Right lobe of liver (tissue), 6 donors: ENCODE data around the gene KRT36. TPM values are rescaled to one million over a fixed set of nuclear protein-coding genes. Genes with fewer than 3 reads are reported as not detected.

ENCODE experiments used
- ATAC-seq, 4 donors: fragments of 200-7000 bp; cut with Tn5 transposase; one replicate each; pipeline ENCODE4 v1.9.1; 2020; ENCODE audit warnings: mild to moderate bottlenecking in 4 of 4, moderate library complexity in 4 of 4
- DNase-seq, 3 donors: peaks; one replicate each; pipeline ENCODE4 v3.0.0-alpha.2; 2020
- H3K27ac ChIP-seq, 3 donors: fragments of 200-600 bp; one replicate each; pipeline ENCODE4 v1.8.0; 2022
- H3K27me3 ChIP-seq, 2 donors: fragments of 200-600 bp; one replicate each; pipeline ENCODE4 v1.8.0; 2022
- H3K36me3 ChIP-seq, 4 donors: fragments of 200-600 bp; sonication (generic) in 1 of 4; one replicate each; pipeline versions ENCODE4 v1.5.1 to v1.8.0; 2017 to 2022; ENCODE audit warnings: control low read depth in 1 of 4
- H3K4me1 ChIP-seq, 4 donors: fragments of 200-600 bp; sonication (generic) in 1 of 4; one replicate each; pipeline versions ENCODE4 v1.5.1 to v1.8.0; 2017 to 2022; ENCODE audit warnings: control low read depth in 1 of 4
- H3K4me3 ChIP-seq, 3 donors: fragments of 200-600 bp; one replicate each; pipeline ENCODE4 v1.8.0; 2022
- H3K9me3 ChIP-seq, 4 donors: fragments of 200-600 bp; sonication (generic) in 1 of 4; one replicate each; pipeline versions ENCODE4 v1.5.1 to v1.8.0; 2017 to 2022; ENCODE audit warnings: control low read depth in 1 of 4
- CTCF ChIP-seq, 4 donors: fragments of 200-600 bp in 3 of 4; fragments of 450-650 bp in 1 of 4; IDR thresholded peaks; one replicate each; pipeline versions ENCODE4 v1.5.1 to v1.8.0; 2016 to 2022; ENCODE audit warnings: antibody characterized with exemption in 4 of 4, mild to moderate bottlenecking in 2 of 4
- POLR2A ChIP-seq: fragments of 450-650 bp; IDR thresholded peaks from one replicate; pipeline ENCODE4 v1.6.1; 2017; ENCODE audit warnings: antibody characterized with exemption, mild to moderate bottlenecking
- WGBS: methylation state at CpG from one replicate; pipeline ENCODE4 v1.1.6; 2018; ENCODE audit warnings: low coverage, low lambda C conversion rate; ENCODE audit not compliant: insufficient coverage; ENCODE audit errors: missing lambda C conversion rate; 5-methylcytosine and 5-hydroxymethylcytosine counted together
- intact Hi-C, 2 donors: fragments of 100-400 bp; cut with DNase I; formaldehyde crosslinking; loops; one replicate each; pipeline versions ENCODE4 v1.11.2 to v1.14.1; 2022
- total RNA-seq, 6 experiments: library from RNA; depleted of rRNA in 2 of 6; stranded (reverse); fragments of >200 nt in 2 of 6; fragmentation: NEBNext Ultra II Directional in 3 of 6; extraction: Animal tissue kit (Norgen Biotek cat#: 25700) in 3 of 6; gene quantifications; one replicate each; pipeline versions ENCODE4 v1.1.0 to v1.2.4, GENCODE V29; 2016 to 2023
- donor health status: DM: no; HTN: yes; CAD: no.
- donor health status: DM: no; HTN: no; CAD: no.
- donor health status: DM: no; HTN: no; CAD: no.
- donor health status: DM: no; HTN: yes; CAD: no.
- donor health status: DM: no; HTN: yes; CAD: no.

The KRT36 gene
- total RNA-seq, 6 experiments from 2014 or later = not detected

GRCh38 chr17:41476866-41477815 is 12.6 kb downstream of the KRT36 start:
- DNase-seq (no peak), ATAC-seq (no peak)
- intact Hi-C loops = no loop called here
- H3K27me3 ChIP-seq = no peaks in the 10 kb centered on the region
- H3K36me3 ChIP-seq = no peaks in the 10 kb centered on the region
- no peak overlapping the region for H3K27ac ChIP-seq
- TF ChIP-seq POLR2A = no peak
- TF ChIP-seq CTCF (IDR thresholded peaks at IDR 0.05) = no peak
- 78% methylated on average over 8 of the region's 22 CpGs for WGBS
- no peak overlapping the region for H3K4me3 ChIP-seq
- H3K9me3 ChIP-seq = no peaks in the 10 kb centered on the region
- H3K4me1 ChIP-seq = no peaks in the 10 kb centered on the region

DNA sequence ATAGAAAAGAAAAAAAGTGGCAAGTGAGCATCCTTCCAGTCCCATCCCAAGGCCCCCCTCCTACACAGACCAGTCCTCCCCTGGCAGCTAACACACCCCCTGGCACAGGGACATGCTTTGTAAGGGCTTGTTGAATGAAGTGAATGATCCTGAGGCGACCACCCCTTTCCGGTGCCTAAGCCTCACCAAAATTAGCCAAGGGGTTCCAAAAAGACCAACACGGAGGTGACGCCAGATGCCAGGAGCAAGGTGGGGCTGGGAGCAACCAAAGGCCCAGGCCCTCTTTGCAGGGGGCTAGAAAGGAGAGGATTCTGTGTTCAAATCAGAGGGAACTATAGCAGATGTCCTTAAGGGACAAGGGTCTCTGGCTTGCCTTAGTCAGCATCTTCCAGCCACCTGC is 14.3 kb downstream of the KRT36 start:
- TF ChIP-seq CTCF (IDR thresholded peaks at IDR 0.05) (no peak), POLR2A (no peak)
- Histone ChIP-seq H3K27ac (no peak overlapping the region), H3K36me3 (no peaks in the 10 kb centered on the region), H3K4me1 (no peaks in the 10 kb centered on the region), H3K9me3 (no peaks in the 10 kb centered on the region), H3K27me3 (no peaks in the 10 kb centered on the region), H3K4me3 (no peak overlapping the region)
- intact Hi-C loops = no loop called here
- WGBS = 73% methylated on average over 2 of the region's 4 CpGs
- ATAC-seq (no peak), DNase-seq (no peak)

GRCh38 chr17:41474863-41475262 is 14.8 kb downstream of the KRT36 start:
- no peaks in the 10 kb centered on the region for H3K36me3 ChIP-seq
- H3K27me3 ChIP-seq = no peaks in the 10 kb centered on the region
- H3K9me3 ChIP-seq = no peaks in the 10 kb centered on the region
- DNase-seq (no peak), ATAC-seq (no peak)
- no peak overlapping the region for H3K27ac ChIP-seq
- 40% methylated on average over 5 of the region's 8 CpGs for WGBS
- TF ChIP-seq POLR2A (no peak), CTCF (IDR thresholded peaks at IDR 0.05) (no peak)
- H3K4me1 ChIP-seq = no peaks in the 10 kb centered on the region
- intact Hi-C loops = no loop called here
- no peak overlapping the region for H3K4me3 ChIP-seq

GRCh38 chr17:41468346-41468745 is 21.4 kb downstream of the KRT36 start:
- no peaks in the 10 kb centered on the region for H3K27me3 ChIP-seq
- H3K4me3 ChIP-seq = no peak overlapping the region
- H3K9me3 ChIP-seq = no peaks in the 10 kb centered on the region
- ATAC-seq (no peak), DNase-seq (no peak)
- H3K36me3 ChIP-seq = no peaks in the 10 kb centered on the region
- H3K27ac ChIP-seq = no peak overlapping the region
- intact Hi-C loops = no loop called here
- TF ChIP-seq POLR2A (no peak), CTCF (IDR thresholded peaks at IDR 0.05) (no peak)
- no peaks in the 10 kb centered on the region for H3K4me1 ChIP-seq
